HG03521 (cell line): ENCODE data around the gene PRR33.

Experiments used
- ATAC-seq: cut with Tn5 transposase; IDR thresholded peaks from one replicate; pipeline ENCODE4 v1.9.1; 2021; ENCODE audit warnings: mild to moderate bottlenecking, moderate library complexity; ENCODE audit not compliant: unreplicated experiment

The PRR33 gene

GRCh38 chr11:1852271-1852876 is 39.3 kb downstream of the PRR33 start:
- ATAC-seq: peak; percentile 1

GRCh38 chr11:1851468-1852180 is 40.1 kb downstream of the PRR33 start:
- ATAC-seq: no peak

DNA sequence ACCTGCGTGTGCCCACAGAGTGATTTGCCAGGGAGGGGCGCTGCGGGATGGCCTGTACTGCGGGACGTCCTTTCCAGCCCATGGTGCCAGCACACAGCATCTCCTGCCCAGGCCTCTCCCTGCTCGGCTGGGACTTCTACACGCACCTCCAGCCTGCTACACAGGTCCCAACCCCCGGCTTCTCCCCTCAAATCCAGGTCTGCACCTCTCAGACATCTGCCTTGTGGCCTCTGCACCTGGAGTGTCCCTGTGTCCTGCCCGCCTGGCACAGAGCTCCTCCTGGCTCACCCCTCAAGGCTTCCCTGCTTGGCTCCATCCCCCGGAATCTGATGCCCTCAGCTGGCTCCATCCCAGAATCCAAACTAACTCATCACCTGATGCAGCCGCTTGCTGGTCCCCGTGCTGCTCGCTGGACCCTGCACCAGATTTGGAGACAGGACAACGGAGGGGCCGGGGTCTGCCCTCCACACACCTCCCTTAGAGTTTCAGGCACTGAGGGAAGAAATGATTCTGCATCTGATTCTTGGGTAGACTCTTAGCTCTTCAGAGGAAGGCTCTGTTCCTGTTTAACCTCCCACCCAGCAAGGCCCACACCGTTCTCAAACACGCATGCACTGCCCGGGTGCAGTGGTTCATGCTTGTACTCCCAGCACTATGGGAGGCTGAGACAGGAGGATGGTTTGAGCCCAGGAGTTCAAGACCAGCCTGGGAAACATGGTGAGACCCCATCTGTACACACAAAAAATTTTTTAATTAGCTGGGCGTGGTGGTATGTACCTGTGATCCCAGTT is 42.9 kb downstream of the PRR33 start:
- ATAC-seq: no peak

DNA sequence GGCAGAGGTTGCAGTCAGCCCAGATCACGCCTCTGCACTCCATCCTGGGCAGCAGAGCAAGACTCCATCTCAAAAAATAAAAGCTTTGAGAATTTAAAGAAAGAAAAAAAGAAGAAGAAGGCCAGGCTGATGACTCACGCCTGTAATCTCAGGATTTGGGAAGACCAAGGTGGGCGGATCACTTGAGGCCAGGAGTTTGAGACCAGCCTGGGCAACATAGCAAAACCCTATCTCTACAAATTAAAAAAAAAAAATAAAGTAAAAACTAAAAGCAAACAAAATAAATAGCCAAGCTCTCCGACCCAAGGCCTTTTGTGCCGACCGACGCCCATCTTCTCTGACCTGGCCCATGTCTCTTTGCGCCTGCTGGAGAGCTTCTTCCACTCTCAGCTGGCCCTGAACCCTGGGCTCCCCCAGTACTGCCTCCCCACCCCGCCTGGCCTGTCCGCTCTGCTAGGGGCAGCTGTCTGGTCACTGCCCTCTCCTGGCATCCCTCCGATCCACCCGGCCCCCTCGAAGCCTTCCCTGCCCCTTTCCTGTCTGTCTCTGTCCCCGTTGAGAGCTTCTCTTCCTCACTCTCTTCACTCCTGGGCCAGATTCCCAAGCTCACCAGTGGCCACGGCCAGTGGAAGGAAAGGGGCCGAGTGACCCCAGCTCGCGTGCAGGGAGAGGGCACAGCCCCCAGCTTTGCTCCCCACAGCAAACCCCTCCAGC is 43.6 kb downstream of the PRR33 start:
- ATAC-seq: no peak

GRCh38 chr11:1847006-1847735 is 44.5 kb downstream of the PRR33 start:
- no peak for ATAC-seq

DNA sequence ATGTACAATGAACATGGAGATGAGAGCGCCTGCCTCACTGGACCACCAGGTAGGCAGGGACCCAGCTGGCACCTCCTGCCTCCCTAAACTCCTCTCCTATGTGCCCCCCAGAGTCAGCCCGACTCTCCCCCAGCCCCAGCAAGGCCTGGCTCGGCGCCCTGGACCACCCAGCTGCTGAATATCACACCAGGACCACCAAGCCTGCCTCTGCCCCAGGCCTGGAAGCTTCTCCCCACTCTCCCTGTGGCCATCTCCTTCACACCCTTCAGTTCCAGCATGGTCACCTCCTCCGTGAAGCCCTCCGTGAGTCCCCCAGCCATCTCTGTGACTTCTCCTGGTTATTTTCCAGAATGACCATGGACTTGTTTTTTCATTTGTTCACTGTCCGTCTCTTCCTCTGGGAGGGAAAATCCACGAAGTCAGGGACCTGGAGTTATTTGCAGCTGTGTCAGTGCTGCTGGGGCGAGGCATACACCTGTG is 45.2 kb downstream of the PRR33 start:
- ATAC-seq: no peak

DNA sequence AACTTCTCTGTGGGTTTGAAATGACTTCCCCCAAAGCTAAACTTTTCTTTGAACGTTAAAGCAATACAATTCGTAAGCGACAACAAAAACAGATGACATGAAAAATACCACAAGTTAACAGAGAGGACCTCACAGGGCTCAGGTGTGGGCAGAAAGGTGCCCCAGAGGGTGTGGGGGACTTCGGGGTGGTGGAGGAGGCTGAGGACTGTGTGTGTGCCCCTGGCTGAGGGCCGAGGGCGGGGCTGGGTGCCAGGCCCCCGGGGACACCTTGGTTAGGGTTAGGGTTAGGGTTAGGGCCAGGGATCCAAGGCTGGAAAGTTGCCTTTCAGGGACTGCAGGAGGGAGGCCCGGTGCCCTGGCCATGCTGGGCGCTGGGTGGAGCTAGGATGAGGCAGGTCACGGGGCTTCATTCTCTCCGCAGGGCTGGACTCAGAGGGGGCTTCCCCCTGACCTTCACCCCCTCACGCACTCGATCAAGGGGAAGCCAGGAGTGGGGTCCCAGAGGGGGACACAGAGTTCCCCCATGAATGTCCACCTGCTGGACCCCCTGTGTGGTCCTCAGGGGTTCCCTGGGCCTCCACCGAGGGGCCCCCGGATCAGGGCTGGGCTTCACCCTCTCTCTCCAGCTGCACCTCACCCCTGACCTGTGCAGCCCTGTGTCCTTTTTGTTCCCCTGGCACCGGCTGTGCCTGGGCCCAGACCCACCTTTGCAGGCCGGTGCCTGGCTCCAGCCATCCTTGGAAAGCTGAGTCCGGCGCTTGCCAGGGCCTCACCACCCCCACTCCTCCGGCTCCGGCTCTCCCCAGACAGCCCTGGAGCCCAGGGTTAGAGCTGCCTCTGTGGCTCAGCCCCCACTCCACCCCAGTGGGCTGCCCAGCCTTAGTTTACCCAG is 45.9 kb downstream of the PRR33 start:
- ATAC-seq: no peak

DNA sequence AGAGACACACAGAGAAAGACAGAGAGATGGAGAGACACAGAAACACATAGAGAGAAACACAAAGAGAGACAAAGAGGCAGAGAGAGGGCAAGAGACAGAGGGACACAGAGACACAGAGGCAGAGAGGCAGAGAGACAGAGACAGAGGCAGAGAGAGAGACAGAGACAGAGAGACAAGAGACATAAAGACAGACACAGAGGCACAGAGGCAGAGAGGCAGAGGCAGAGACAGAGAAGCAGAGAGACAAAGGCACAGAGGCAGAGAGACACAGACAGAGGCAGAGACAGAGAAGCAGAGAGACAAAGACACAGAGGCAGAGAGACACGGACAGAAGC is 46.6 kb downstream of the PRR33 start:
- no peak for ATAC-seq

GRCh38 chr11:1844221-1845094 is 47.2 kb downstream of the PRR33 start:
- ATAC-seq: no peak

DNA sequence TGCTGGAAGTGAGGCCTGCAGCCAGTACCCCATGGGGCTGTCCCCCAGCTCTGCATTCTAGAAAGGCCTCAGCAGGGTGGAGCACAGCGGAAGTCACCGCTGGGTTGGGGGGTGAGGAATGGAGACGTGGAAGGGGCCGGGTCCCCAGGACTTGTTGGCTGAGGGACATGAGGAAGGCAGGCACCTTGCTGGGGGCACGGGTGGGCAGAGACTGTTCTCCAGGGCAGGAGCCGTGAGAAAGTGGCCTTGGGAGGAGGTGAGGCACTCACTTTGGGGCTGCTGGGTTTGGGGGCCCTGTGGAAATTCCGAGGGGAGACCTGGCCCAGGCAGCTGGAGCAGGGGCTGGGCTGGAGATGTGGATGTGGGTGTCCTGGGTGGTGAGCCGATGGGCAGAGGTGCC is 47.9 kb downstream of the PRR33 start:
- ATAC-seq: no peak

GRCh38 chr11:1843098-1843473 is 48.6 kb downstream of the PRR33 start:
- ATAC-seq: no peak

GRCh38 chr11:1842149-1843097 is 49.3 kb downstream of the PRR33 start:
- ATAC-seq: no peak

DNA sequence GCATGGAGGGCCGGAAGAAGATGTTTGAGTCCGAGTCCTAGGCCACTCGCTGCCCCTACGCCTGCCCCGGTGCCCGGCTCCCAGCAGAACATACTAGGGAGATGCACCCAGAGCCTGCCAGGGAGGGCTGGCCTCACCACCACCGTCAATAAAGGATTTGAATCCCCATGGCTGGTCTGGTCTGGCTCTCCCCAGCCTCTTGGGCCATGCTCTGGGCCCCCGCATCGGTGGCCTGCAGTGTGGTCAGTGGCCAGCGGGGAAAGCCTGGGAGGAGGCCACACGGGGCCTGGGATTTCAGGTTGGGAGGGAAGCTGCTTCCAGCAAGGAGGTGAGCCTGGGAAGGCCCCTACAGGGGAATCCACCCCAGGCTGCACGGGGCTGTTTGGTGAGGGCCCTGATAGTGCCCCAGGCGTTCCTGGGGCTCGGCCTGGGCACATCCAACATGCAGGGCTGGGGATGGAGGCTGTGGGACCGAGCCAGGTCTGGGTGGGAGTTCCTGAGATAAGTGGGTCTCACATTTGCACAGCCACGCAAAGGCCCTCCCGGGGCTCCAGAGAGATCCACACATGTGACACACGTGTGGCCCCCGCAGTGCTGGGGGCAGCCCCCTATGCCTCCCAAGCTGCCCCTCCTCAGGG is 50.1 kb downstream of the PRR33 start:
- ATAC-seq: no peak

DNA sequence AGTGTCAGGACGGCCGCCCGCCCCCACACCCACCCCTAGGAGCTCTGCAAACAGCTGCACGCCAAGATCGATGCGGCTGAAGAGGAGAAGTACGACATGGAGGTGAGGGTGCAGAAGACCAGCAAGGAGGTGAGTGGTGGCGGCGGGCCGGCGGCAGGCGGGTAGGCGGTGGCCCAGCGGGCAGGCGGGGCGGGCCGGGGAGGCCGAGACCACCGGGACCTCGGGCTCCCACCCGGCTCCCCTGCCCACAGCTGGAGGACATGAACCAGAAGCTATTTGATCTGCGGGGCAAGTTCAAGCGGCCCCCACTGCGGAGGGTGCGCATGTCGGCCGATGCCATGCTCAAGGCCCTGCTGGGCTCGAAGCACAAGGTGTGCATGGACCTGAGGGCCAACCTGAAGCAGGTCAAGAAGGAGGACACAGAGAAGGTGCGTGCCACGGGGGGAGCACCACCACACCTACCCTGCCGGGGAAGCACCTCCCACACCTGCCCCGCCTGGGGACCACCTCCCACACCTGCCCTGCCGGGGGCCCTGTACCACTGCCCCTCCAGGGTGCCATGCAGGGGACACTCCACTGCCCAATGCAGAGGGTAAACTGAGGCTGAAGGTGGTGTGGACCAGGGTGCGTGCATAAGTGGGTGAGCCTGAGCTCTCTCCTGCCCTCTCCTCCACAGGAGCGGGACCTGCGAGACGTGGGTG is 50.8 kb downstream of the PRR33 start:
- no peak for ATAC-seq

DNA sequence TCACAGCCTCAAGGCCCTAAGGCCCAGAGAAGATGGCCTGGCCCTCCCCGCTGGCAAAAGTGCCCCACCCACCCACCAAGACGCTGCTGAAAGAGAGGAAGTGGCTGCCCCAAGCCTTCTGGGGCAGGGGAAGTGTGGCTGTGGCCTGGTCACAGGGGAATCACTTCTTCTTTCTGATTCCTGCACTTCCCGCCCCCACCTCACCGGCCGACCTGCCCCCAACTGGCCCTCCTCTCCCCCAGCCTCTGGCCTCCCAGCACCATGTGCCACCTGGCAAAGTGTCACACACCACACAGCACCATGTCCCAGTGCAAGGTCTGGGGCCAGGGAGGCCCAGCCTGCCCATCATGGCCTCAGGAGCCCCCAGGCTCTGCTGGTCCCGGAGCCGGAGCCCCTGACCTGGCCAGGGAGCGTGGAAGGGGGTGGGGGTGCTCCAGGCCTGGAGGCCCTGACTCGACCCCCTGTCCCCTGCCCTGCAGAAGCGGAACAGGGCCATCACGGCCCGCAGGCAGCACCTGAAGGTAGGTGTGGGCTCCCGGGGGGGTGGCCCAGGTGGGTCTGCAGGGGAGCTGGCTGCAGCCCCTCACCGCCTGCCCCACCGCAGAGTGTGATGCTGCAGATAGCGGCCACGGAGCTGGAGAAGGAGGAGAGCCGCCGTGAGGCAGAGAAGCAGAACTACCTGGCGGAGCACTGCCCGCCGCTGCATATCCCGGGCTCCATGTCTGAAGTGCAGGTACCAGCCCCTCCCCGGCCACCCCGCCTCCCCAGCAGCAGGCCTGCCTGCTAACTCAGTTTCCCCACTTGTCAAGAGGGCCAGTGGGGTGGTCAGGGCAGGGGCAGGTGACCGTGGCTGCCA is 51.5 kb downstream of the PRR33 start:
- no peak for ATAC-seq
